ENCODE measurements around the gene WWOX. TPM values are rescaled to one million over a fixed set of nuclear protein-coding genes. Genes with fewer than 3 reads are reported as not detected.

Gene WWOX
- total RNA-seq, 1 donor from 2014 or later: 28.2 TPM

DNA sequence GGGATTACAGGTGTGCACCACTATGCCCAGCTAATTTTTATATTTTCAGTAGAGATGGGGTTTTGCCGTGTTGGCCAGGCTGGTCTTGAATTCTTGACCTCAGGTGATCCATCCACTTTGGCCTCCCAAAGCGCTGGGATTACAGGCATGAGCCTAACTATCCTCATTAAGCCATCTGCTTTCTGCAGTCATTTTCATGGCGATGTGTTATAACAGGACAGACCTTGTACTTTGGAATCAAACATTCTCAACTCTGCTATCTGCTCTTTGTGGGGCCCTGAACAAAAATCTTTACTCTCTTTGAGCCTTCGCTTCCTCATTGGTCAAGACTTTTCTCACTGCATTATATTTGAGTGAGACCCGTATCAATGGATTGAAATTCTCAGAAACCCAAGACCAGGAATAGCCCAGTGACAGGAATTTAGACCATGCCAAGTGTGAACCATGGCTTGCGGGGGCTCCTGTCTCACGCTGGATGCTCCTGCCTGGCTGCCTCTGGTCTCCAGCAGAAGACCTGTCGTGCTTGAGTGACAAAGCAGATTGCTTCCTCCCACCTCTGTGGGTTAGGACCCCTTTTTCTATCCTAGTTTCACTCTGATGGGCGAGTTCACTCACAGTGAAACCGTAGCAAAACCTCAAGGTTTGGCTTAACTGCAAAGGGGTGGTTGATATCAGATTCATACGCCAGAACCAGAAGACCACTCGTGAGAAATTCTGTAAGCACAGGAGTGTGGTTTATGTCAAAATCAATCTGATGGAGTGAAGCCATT, 982.0 kb downstream of the WWOX start:
- no peak for DNase-seq (ENCODE audit: extremely low spot score, unreplicated experiment)
- Mint-ChIP-seq H3K27me3 (ENCODE audit: unreplicated experiment) (no peaks in the 10 kb centered on the region), H3K9me3 (ENCODE audit: unreplicated experiment) (no peaks in the 10 kb centered on the region), H3K4me1 (ENCODE audit: unreplicated experiment) (no peaks in the 10 kb centered on the region), H3K4me3 (ENCODE audit: unreplicated experiment) (no peak overlapping the region), H3K36me3 (ENCODE audit: unreplicated experiment) (no peaks in the 10 kb centered on the region), H3K27ac (ENCODE audit: unreplicated experiment) (no peak overlapping the region)
- TF ChIP-seq, protein P1, sequence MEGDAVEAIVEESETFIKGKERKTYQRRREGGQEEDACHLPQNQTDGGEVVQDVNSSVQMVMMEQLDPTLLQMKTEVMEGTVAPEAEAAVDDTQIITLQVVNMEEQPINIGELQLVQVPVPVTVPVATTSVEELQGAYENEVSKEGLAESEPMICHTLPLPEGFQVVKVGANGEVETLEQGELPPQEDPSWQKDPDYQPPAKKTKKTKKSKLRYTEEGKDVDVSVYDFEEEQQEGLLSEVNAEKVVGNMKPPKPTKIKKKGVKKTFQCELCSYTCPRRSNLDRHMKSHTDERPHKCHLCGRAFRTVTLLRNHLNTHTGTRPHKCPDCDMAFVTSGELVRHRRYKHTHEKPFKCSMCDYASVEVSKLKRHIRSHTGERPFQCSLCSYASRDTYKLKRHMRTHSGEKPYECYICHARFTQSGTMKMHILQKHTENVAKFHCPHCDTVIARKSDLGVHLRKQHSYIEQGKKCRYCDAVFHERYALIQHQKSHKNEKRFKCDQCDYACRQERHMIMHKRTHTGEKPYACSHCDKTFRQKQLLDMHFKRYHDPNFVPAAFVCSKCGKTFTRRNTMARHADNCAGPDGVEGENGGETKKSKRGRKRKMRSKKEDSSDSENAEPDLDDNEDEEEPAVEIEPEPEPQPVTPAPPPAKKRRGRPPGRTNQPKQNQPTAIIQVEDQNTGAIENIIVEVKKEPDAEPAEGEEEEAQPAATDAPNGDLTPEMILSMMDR (IDR thresholded peaks at IDR 0.05): no peak

DNA sequence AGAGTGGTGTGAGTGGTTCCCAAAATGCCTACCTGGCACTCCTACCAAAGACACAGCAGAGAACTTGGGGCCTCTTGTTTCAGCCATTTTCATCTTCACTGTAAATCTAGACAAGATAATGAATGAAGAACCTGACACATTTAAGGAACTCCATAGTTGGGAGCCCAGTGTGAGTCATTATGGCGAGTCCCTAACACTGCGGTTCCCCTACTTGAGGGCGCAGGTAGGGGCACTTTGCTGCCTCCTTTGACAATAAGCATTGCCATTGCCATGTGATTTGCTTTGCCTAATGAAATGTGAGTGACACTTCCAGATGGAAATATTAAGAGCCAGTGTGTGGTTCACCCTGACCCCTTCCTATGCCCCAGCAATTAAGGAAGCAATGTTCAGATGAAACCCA, 983.5 kb downstream of the WWOX start:
- TF ChIP-seq, protein P1 (IDR thresholded peaks at IDR 0.05): no peak
- Mint-ChIP-seq H3K36me3 (ENCODE audit: unreplicated experiment) (no peaks in the 10 kb centered on the region), H3K27me3 (ENCODE audit: unreplicated experiment) (no peaks in the 10 kb centered on the region), H3K4me1 (ENCODE audit: unreplicated experiment) (no peaks in the 10 kb centered on the region), H3K9me3 (ENCODE audit: unreplicated experiment) (no peaks in the 10 kb centered on the region), H3K4me3 (ENCODE audit: unreplicated experiment) (no peak overlapping the region), H3K27ac (ENCODE audit: unreplicated experiment) (no peak overlapping the region)
- no peak for DNase-seq (ENCODE audit: extremely low spot score, unreplicated experiment)

DNA sequence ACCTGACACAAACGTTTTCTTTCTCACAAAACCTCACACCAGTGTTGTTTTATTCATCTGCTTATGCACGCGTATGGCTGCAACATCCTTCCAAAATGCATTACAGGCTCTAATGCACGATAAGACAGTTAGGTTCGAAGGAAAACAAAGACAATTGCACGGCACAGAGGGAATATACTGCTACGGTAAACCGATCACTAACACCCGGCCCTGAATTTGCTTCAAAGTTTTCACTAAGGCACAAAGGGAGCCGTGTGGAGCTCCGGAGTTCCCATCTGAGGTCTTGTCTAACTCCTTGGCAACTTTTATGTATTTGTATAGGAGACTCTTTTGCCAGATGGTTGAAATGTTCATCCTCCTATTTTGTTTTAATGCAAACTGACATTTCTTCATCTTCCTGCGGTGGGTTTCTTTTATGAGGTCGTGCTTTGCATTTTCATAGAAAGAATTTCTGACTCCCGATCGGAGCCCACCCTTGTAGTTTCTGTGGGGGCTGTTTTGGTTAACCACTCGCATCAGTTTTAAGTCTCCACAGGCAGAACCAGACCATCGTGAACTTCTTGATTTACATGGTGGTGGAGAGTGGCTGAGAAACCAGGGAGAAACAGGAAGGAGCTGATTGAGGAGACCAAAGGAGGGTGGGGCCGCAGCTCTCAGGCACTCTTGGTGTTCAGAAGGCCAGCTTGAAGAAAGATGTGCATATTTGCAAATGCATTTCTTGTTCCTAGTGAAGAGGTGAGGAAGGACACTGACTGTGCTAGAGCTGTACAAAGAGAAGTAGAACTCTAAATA, 984.2 kb downstream of the WWOX start:
- Mint-ChIP-seq H3K27ac (ENCODE audit: unreplicated experiment) (no peak overlapping the region), H3K4me3 (ENCODE audit: unreplicated experiment) (no peak overlapping the region), H3K27me3 (ENCODE audit: unreplicated experiment) (no peaks in the 10 kb centered on the region), H3K4me1 (ENCODE audit: unreplicated experiment) (no peaks in the 10 kb centered on the region), H3K36me3 (ENCODE audit: unreplicated experiment) (no peaks in the 10 kb centered on the region), H3K9me3 (ENCODE audit: unreplicated experiment) (no peaks in the 10 kb centered on the region)
- TF ChIP-seq, protein P1 (IDR thresholded peaks at IDR 0.05): no peak
- DNase-seq (ENCODE audit: extremely low spot score, unreplicated experiment): no peak

DNA sequence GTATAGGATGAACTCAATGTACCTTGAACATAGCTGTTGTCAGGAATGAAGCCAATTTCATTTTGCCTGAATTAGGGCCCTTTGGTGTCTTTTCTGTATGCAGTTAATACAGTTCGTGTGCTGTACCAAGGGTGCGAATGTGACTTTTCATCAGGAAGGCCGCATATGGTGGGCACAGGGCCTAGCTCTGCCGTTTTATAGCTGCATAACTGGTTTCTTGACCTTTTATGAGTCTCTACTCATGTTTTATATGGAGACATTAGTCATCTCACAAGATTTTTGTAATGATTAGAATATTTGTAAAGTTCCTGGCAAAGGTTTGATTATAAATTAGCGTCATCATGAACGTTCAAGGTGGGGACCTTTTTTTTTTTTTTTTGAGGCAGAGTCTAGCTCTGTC, 989.5 kb downstream of the WWOX start:
- DNase-seq (ENCODE audit: extremely low spot score, unreplicated experiment): no peak
- Mint-ChIP-seq H3K4me1 (ENCODE audit: unreplicated experiment) (no peaks in the 10 kb centered on the region), H3K36me3 (ENCODE audit: unreplicated experiment) (no peaks in the 10 kb centered on the region), H3K9me3 (ENCODE audit: unreplicated experiment) (peaks cover 3% of the 10 kb centered on the region), H3K27ac (ENCODE audit: unreplicated experiment) (no peak overlapping the region), H3K27me3 (ENCODE audit: unreplicated experiment) (no peaks in the 10 kb centered on the region), H3K4me3 (ENCODE audit: unreplicated experiment) (no peak overlapping the region)
- TF ChIP-seq, protein P1 (IDR thresholded peaks at IDR 0.05): no peak

DNA sequence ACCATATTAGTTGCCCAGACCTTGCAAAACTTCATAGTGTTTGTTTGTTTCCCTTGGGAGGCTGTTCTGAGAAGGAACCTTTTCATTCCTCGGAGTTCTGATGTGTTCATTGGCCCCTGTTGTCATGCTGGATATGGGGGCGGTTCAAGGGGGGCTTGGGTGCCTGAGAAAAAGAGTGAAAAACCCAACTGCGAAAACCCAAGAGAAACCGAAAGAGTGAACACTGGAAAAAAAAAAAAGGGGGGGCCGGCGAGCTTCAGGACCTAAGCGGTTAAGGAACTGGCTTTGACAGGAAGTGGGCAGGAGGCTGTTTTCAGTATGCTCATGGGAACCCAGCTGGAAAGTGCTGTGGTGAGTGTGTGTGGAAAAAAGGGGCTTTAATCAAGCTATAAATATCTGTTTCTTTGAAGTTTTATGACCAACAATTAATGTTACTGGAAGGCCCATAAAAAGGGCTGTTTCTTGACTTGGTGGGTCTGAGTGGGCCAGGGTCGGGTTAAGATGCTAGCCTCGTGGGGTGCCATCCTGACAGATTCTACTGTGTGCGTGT, 990.4 kb downstream of the WWOX start:
- Mint-ChIP-seq H3K27ac (ENCODE audit: unreplicated experiment) (no peak overlapping the region), H3K4me1 (ENCODE audit: unreplicated experiment) (no peaks in the 10 kb centered on the region), H3K4me3 (ENCODE audit: unreplicated experiment) (no peak overlapping the region), H3K9me3 (ENCODE audit: unreplicated experiment) (peaks cover 3% of the 10 kb centered on the region), H3K27me3 (ENCODE audit: unreplicated experiment) (no peaks in the 10 kb centered on the region), H3K36me3 (ENCODE audit: unreplicated experiment) (no peaks in the 10 kb centered on the region)
- TF ChIP-seq, protein P1 (IDR thresholded peaks at IDR 0.05): no peak
- no peak for DNase-seq (ENCODE audit: extremely low spot score, unreplicated experiment)
